ENCODE data around the gene MTUS2. TPM values are rescaled to one million over a fixed set of nuclear protein-coding genes. Genes with fewer than 3 reads are reported as not detected.

Gene MTUS2
- total RNA-seq, 1 donor from 2014 or later: 0.90 TPM

DNA sequence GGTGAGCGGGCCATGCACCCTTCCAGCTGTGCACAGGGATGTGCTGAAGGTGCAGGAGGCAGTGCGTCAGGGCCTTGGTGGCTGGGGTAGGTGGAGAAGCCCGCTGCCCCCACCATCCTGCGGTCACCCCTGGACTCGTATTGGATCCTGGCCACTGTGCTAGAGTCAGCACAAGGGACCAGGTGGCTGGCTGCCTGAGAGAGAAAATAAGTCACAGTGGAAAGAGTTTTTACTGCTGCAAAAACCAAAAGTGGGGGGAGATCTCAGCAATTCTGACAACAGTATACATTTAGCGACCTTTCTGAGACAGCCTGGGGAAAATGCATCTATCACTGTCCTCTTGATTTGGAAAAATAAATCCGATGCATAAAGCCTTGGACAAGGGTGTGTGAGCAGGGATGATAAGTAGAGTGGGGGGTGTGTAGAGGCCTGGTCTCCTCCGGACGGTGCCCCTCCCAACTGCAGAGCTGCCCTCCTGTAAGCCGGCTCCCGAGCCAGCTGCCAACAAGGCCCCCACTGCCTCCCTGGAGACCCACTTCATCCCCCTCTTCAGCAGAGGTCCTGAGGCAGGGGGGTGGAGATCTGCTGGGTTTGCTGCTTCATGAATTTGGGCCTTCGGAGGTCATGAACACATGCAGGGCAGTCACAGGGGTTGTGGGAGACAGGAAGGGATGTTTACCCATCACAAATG is 691.1 kb downstream of the MTUS2 start:
- Mint-ChIP-seq H3K4me3 (ENCODE audit: unreplicated experiment) (peak overlapping the region; percentile 23), H3K27me3 (ENCODE audit: unreplicated experiment) (peaks cover 5% of the 10 kb centered on the region), H3K27ac (ENCODE audit: unreplicated experiment) (no peak overlapping the region), H3K9me3 (ENCODE audit: unreplicated experiment) (no peaks in the 10 kb centered on the region), H3K4me1 (ENCODE audit: unreplicated experiment) (peaks cover 3% of the 10 kb centered on the region), H3K36me3 (ENCODE audit: low read depth, unreplicated experiment) (peaks cover 16% of the 10 kb centered on the region)
- TF ChIP-seq, protein P1, sequence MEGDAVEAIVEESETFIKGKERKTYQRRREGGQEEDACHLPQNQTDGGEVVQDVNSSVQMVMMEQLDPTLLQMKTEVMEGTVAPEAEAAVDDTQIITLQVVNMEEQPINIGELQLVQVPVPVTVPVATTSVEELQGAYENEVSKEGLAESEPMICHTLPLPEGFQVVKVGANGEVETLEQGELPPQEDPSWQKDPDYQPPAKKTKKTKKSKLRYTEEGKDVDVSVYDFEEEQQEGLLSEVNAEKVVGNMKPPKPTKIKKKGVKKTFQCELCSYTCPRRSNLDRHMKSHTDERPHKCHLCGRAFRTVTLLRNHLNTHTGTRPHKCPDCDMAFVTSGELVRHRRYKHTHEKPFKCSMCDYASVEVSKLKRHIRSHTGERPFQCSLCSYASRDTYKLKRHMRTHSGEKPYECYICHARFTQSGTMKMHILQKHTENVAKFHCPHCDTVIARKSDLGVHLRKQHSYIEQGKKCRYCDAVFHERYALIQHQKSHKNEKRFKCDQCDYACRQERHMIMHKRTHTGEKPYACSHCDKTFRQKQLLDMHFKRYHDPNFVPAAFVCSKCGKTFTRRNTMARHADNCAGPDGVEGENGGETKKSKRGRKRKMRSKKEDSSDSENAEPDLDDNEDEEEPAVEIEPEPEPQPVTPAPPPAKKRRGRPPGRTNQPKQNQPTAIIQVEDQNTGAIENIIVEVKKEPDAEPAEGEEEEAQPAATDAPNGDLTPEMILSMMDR (IDR thresholded peaks at IDR 0.05; ENCODE audit: unreplicated experiment): no peak
- no peak for DNase-seq (ENCODE audit: low spot score)

DNA sequence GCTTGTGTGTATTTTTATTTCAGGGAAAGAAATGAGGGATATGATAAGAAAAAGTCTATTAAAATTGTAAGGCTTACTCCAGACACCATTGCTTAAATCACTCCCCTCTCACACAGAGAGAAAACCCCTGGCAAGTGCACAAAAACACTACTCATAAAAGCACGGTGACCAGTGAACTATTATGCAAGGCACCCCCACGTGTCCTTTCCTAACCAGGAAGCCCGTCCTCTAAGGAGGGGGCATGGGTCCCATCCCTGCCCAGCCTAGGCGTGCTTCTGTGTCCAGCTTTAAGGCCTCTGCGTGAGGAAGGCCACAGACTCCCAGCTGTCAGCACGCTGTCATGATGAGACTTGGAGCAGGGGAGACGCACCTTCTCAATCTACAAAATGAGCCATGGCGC is 691.8 kb downstream of the MTUS2 start:
- Mint-ChIP-seq H3K4me3 (ENCODE audit: unreplicated experiment) (no peak overlapping the region), H3K9me3 (ENCODE audit: unreplicated experiment) (no peaks in the 10 kb centered on the region), H3K27ac (ENCODE audit: unreplicated experiment) (no peak overlapping the region), H3K4me1 (ENCODE audit: unreplicated experiment) (peaks cover 3% of the 10 kb centered on the region), H3K36me3 (ENCODE audit: low read depth, unreplicated experiment) (peaks cover 19% of the 10 kb centered on the region), H3K27me3 (ENCODE audit: unreplicated experiment) (peaks cover 5% of the 10 kb centered on the region)
- TF ChIP-seq, protein P1 (IDR thresholded peaks at IDR 0.05; ENCODE audit: unreplicated experiment): no peak
- DNase-seq (ENCODE audit: low spot score): no peak

DNA sequence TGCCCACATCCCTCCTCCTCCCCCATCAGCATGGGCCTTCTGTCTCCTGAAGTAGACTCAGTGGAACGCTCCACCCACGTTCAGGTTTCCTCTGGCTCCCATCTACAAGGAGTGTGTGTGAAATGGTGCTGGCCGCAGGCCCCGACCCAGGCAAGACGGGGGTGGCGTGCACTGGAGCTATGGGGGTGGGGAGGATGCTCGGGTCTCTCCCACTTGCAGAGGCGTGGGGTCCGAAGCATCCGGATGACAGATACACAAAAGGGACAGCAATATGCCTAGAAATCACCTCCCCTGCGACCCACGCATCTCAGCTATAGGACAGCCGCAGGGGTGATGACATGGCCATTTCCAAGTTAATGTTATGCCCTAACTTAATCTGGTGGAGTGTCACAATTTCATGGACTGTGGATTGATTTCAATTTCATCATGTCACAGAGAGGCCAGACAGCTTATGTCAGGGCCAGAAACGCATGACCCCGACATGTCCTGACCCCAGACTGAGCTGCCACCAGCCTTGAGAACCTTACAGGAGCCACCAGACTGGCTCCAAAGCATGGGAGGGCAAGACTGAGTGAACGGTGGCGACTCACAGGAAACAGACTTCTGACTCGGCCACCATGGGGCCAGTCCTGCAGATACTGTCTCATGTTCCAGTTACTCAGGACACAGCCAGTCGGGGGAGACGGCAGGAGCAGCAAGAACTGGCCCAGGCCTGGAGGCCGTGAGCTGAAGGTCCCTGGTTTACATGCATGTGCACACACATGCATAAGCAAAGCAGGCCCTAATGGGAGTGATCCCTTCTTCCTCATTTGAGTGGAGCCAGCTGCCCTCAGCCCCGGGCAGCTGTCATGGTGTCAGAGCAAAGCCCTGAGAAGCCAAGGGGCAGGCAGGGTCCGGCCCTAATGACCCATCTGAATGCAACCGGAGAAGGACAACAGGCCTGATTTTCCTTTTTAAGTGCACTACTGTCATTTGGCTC is 693.2 kb downstream of the MTUS2 start:
- Mint-ChIP-seq H3K27me3 (ENCODE audit: unreplicated experiment) (peaks cover 5% of the 10 kb centered on the region), H3K4me3 (ENCODE audit: unreplicated experiment) (no peak overlapping the region), H3K27ac (ENCODE audit: unreplicated experiment) (no peak overlapping the region), H3K9me3 (ENCODE audit: unreplicated experiment) (no peaks in the 10 kb centered on the region), H3K36me3 (ENCODE audit: low read depth, unreplicated experiment) (peaks cover 26% of the 10 kb centered on the region), H3K4me1 (ENCODE audit: unreplicated experiment) (peaks cover 3% of the 10 kb centered on the region)
- DNase-seq (ENCODE audit: low spot score): no peak
- TF ChIP-seq, protein P1 (IDR thresholded peaks at IDR 0.05; ENCODE audit: unreplicated experiment): no peak

DNA sequence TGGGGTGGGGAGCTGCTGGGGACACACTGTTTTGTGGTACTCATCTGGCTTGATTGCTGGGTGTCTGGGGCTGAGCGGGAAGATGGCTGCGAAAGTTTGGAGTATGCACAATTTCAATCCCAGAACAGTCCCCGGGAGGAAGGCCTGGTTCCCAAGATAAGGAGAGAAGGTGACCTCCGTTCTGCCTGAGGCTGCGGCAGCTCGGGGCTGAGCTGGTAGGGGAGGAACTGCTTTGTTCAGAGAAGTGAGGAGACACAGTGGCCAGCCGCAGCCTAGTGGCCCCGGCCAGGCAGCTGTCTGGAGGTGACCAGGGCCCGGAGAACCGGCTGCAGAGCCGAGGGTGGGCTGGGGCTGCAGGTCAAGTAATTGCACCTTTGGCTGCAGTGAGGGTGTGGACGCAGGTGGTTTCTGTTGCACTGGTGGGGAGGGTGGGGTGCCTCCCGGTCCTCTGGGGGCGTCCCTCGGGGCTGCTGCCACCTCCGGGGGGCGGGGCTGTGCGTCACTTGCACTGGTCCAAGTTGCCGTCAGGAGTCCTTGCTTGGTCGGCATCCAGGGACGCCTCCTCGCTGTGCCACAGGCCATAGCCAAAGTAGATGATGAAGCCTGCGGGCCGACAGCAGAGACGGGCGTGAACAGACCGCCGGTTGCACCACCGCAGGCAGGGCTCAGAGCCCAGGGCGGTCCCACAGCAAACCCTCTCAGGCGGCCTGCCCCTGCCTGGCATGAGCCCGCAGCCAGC is 694.0 kb downstream of the MTUS2 start:
- no peaks in the 10 kb centered on the region for H3K9me3 Mint-ChIP-seq (ENCODE audit: unreplicated experiment)
- H3K4me3 Mint-ChIP-seq (ENCODE audit: unreplicated experiment): no peak overlapping the region
- H3K27me3 Mint-ChIP-seq (ENCODE audit: unreplicated experiment): peaks cover 5% of the 10 kb centered on the region
- TF ChIP-seq, protein P1 (IDR thresholded peaks at IDR 0.05; ENCODE audit: unreplicated experiment): no peak
- DNase-seq (ENCODE audit: low spot score): no peak
- no peak overlapping the region for H3K27ac Mint-ChIP-seq (ENCODE audit: unreplicated experiment)
- H3K4me1 Mint-ChIP-seq (ENCODE audit: unreplicated experiment): peaks cover 3% of the 10 kb centered on the region
- H3K36me3 Mint-ChIP-seq (ENCODE audit: low read depth, unreplicated experiment): peaks cover 26% of the 10 kb centered on the region
